Superior temporal gyrus (tissue), 1 donor: ENCODE results near the gene GCLC.

ENCODE experiments used
- DNase-seq: peaks from one replicate; pipeline ENCODE4 v3.0.0-alpha.2; 2016; ENCODE audit errors: extremely low spot score

The GCLC gene

DNA sequence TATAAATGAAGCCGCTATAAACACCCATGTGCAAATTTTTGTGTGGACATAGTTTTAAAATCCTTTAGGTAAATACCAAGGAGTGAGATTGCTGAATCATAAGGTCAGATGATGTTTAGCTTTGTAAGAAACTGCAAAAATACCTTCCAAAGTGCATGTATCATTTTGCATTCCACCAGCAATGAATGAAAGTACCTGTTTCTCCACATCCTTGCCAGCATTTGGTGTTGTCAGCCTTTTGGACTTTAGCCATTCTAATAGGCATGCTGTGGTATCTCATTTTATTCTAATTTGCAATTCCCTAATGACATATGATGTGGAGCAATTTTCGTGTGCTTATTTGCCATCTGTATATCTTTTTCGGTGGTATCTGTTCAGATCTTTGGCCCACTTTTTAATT, 93.7 kb downstream of the GCLC start:
- DNase-seq = no peak

DNA sequence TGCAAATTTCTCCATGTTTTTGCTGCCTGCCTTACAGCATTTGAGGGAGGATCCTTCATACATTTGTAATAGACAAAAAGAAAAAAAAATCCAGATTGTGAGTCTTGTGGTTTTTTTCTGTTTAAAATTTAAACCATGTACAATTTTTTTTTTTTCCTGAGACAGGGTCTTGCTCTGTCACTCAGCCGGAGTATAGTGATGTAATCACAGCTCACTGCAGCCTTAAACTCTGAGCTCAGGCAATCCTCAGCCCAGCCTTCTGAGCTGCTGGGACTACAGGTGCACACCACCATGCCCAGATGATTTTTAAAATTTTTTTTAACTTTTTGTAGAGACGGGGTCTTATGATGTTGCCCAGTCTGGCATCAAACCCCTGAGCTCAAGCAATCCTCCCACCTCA, 97.0 kb downstream of the GCLC start:
- DNase-seq = no peak
